Psoas muscle (tissue), 8 donors: ENCODE measurements around the gene CD2AP. TPM values are rescaled to one million over a fixed set of nuclear protein-coding genes. Genes with fewer than 3 reads are reported as not detected.

Experiments used
- ATAC-seq, 4 donors: fragments of 200-7000 bp; cut with Tn5 transposase; one replicate each; pipeline ENCODE4 v1.9.1; 2020; ENCODE audit warnings: moderate library complexity in 3 of 4, mild to moderate bottlenecking in 2 of 4
- DNase-seq, 2 donors: peaks; one replicate each; pipeline ENCODE4 v3.0.0-alpha.2; 2020
- H3K27ac ChIP-seq: fragments of 200-600 bp; one replicate; pipeline ENCODE4 v1.8.0; 2022
- H3K27me3 ChIP-seq, 3 donors: fragments of 200-600 bp in 1 of 3; one replicate each; pipeline versions ENCODE4 v1.6.1 to v1.8.0; 2013 to 2022; ENCODE audit warnings: low read length in 2 of 3, mild to moderate bottlenecking in 2 of 3, moderate library complexity in 1 of 3; ENCODE audit not compliant: insufficient read depth in 3 of 3
- H3K36me3 ChIP-seq, 2 donors: fragments of 200-600 bp in 1 of 2; one replicate each; pipeline versions ENCODE4 v1.6.1 to v1.8.0; 2013 to 2022; ENCODE audit warnings: low read depth in 1 of 2, mild to moderate bottlenecking in 1 of 2, moderate library complexity in 1 of 2; ENCODE audit not compliant: insufficient read depth in 1 of 2
- H3K4me1 ChIP-seq: fragments of 200-600 bp; one replicate; pipeline ENCODE4 v1.8.0; 2022
- H3K4me3 ChIP-seq: fragments of 200-600 bp; one replicate; pipeline ENCODE4 v1.8.0; 2022; ENCODE audit warnings: mild to moderate bottlenecking
- H3K9me3 ChIP-seq: fragments of 200-600 bp; one replicate; pipeline ENCODE4 v1.8.0; 2022
- CTCF ChIP-seq: fragments of 200-600 bp; IDR thresholded peaks from one replicate; pipeline ENCODE4 v1.8.0; 2022; ENCODE audit warnings: antibody characterized with exemption
- WGBS, 3 donors: extraction: QIAGEN DNeasy Blood & Tissue Kit; methylation state at CpG; one replicate each; pipeline versions ENCODE4 v1.1.6 to v1.1.7; 2013; 5-methylcytosine and 5-hydroxymethylcytosine counted together
- intact Hi-C, 2 donors: fragments of 100-400 bp; cut with DNase I; formaldehyde crosslinking; loops; one replicate each; pipeline versions ENCODE4 v1.11.0 to v1.14.2; 2022
- polyA plus RNA-seq, 3 donors: library from polyadenylated mRNA; stranded (reverse); fragments of 200-250 nt; gene quantifications; one replicate each; pipeline ENCODE4 v1.2.3, GENCODE V29; 2013
- total RNA-seq, 4 donors: library from RNA; stranded (reverse); fragmentation: NEBNext Ultra II Directional in 2 of 4; extraction: Animal tissue kit (Norgen Biotek cat#: 25700) in 2 of 4; gene quantifications; one replicate each; pipeline versions ENCODE4 v1.2.1 to v1.2.4, GENCODE V29; 2021 to 2023
- donor health status: healthy with polysubstance abuse.
- donor health status: DM: no; HTN: no; CAD: no; lungs with moderate emphysema.
- donor health status: Bipolar disorder and iron deficiency.
- donor health status: healthy.
- donor health status: DM: yes; HTN: yes; CAD: no.
- donor health status: DM: no; HTN: no; CAD: no.
- donor health status: DM: no; HTN: no; CAD: no.
- donor health status: DM: yes; HTN: yes; CAD: no.

Gene CD2AP
- total and polyA plus RNA-seq, 7 donors = 3.4 to 11.7 (median 8.3) TPM

GRCh38 chr6:47571488-47571887, 93.9 kb downstream of the CD2AP start:
- peaks cover 0 to 9% of the 10 kb centered on the region in 2 donors for H3K36me3 ChIP-seq
- no peaks in the 10 kb centered on the region for H3K4me1 ChIP-seq
- no peaks in the 10 kb centered on the region for H3K9me3 ChIP-seq
- no peak overlapping the region for H3K4me3 ChIP-seq
- no peak for TF ChIP-seq CTCF
- no peak overlapping the region for H3K27ac ChIP-seq
- WGBS, 3 donors = 91 to 93% (median 91%) methylated on average over 2 of the region's 2 CpGs
- DNase-seq = no peak
- H3K27me3 ChIP-seq = no peaks in the 10 kb centered on the region
- intact Hi-C loops = no loop called here
- no peak for ATAC-seq

GRCh38 chr6:47573109-47573508, 95.5 kb downstream of the CD2AP start:
- Histone ChIP-seq H3K27ac (no peak overlapping the region), H3K4me3 (no peak overlapping the region), H3K27me3 (no peaks in the 10 kb centered on the region), H3K4me1 (no peaks in the 10 kb centered on the region), H3K9me3 (no peaks in the 10 kb centered on the region), H3K36me3 (peaks cover 0 to 21% of the 10 kb centered on the region in 2 donors)
- ATAC-seq (no peak), DNase-seq (no peak)
- intact Hi-C loops = no loop called here
- 47 to 71% (median 68%) methylated on average over 2 of the region's 2 CpGs for WGBS, 3 donors
- no peak for TF ChIP-seq CTCF

- intact Hi-C loops = no loop called here
- WGBS, 3 donors = 93 to 97% (median 97%) methylated on average over 2 of the region's 2 CpGs
- no peak overlapping the region for H3K27ac ChIP-seq
- H3K4me1 ChIP-seq = no peaks in the 10 kb centered on the region
- peaks cover 0 to 37% of the 10 kb centered on the region in 2 donors for H3K36me3 ChIP-seq
- ATAC-seq (no peak), DNase-seq (no peak)
- no peak overlapping the region for H3K4me3 ChIP-seq
- no peaks in the 10 kb centered on the region for H3K27me3 ChIP-seq
- H3K9me3 ChIP-seq = no peaks in the 10 kb centered on the region
- no peak for TF ChIP-seq CTCF
These were observed 97.2 kb downstream of the CD2AP start for GRCh38 chr6:47574789-47575188.

GRCh38 chr6:47579040-47579439, 101.5 kb downstream of the CD2AP start:
- Histone ChIP-seq H3K36me3 (peaks cover 5 to 70% of the 10 kb centered on the region in 2 donors), H3K4me3 (no peak overlapping the region), H3K27me3 (no peaks in the 10 kb centered on the region), H3K4me1 (no peaks in the 10 kb centered on the region), H3K27ac (no peak overlapping the region), H3K9me3 (no peaks in the 10 kb centered on the region)
- intact Hi-C loops = no loop called here
- 97 to 99% (median 99%) methylated on average over 4 of the region's 4 CpGs for WGBS, 3 donors
- no peak for TF ChIP-seq CTCF
- DNase-seq = no peak
- ATAC-seq = no peak

- DNase-seq (no peak), ATAC-seq (no peak)
- no peaks in the 10 kb centered on the region for H3K27me3 ChIP-seq
- TF ChIP-seq CTCF = no peak
- no peaks in the 10 kb centered on the region for H3K9me3 ChIP-seq
- no peak overlapping the region for H3K27ac ChIP-seq
- no peaks in the 10 kb centered on the region for H3K4me1 ChIP-seq
- intact Hi-C loops = no loop called here
- no peak overlapping the region for H3K4me3 ChIP-seq
- 44 to 66% (median 66%) methylated on average over 2 of the region's 2 CpGs for WGBS, 3 donors
- peaks cover 5 to 66% of the 10 kb centered on the region in 2 donors for H3K36me3 ChIP-seq
These were observed 104.0 kb downstream of the CD2AP start for GRCh38 chr6:47581591-47581990.
